KMS-11 (cell line): ENCODE results near the gene FRAS1.

Source experiments
- H2AFZ ChIP-seq: fragments of 200-600 bp; sonication (generic); 2 replicates; pipeline ENCODE4 v1.6.1; 2016; ENCODE audit warnings: antibody characterized with exemption, mixed run types, low read depth
- H3K27ac ChIP-seq: fragments of 200-600 bp; sonication (generic); 2 replicates; pipeline ENCODE4 v1.6.1; 2016; ENCODE audit warnings: mild to moderate bottlenecking, mixed run types
- H3K27me3 ChIP-seq: fragments of 200-600 bp; sonication (generic); 2 replicates; pipeline ENCODE4 v1.6.1; 2017; ENCODE audit warnings: mild to moderate bottlenecking, low read depth, mixed run types, moderate library complexity; ENCODE audit not compliant: insufficient read depth
- H3K36me3 ChIP-seq: fragments of 200-600 bp; sonication (generic); 2 replicates; pipeline ENCODE4 v1.6.1; 2017; ENCODE audit warnings: mild to moderate bottlenecking, mixed run types; ENCODE audit not compliant: insufficient read depth
- H3K4me1 ChIP-seq: fragments of 200-600 bp; sonication (generic); 2 replicates; pipeline ENCODE4 v1.6.1; 2016; ENCODE audit warnings: mild to moderate bottlenecking, low read depth, mixed run types; ENCODE audit not compliant: poor library complexity, severe bottlenecking
- H3K4me2 ChIP-seq: fragments of 200-600 bp; sonication (generic); 2 replicates; pipeline ENCODE4 v1.7.0; 2016; ENCODE audit warnings: mild to moderate bottlenecking, mixed run types
- H3K4me3 ChIP-seq: fragments of 200-600 bp; sonication (generic); IDR thresholded peaks from 2 replicates; pipeline ENCODE4 v1.6.1; 2017; ENCODE audit warnings: low read depth, low read length, mixed read lengths; ENCODE audit not compliant: insufficient read depth
- H3K79me2 ChIP-seq: fragments of 200-600 bp; sonication (generic); 2 replicates; pipeline ENCODE4 v1.6.1; 2016; ENCODE audit warnings: low read depth, mixed run types; ENCODE audit not compliant: insufficient read depth
- H3K9ac ChIP-seq: fragments of 200-600 bp; sonication (generic); 2 replicates; pipeline ENCODE4 v1.6.1; 2016; ENCODE audit warnings: mild to moderate bottlenecking, mixed run types
- H4K20me1 ChIP-seq: fragments of 200-600 bp; sonication (generic); 2 replicates; pipeline ENCODE4 v1.6.1; 2016; ENCODE audit warnings: mild to moderate bottlenecking, mixed run types; ENCODE audit not compliant: insufficient read depth
- CTCF ChIP-seq: fragments of 200-600 bp; sonication (generic); conservative IDR thresholded peaks from 2 replicates; pipeline ENCODE4 v1.6.1; 2017; ENCODE audit warnings: low read depth, mild to moderate bottlenecking, antibody characterized with exemption, low read length, moderate library complexity, mixed read lengths

The FRAS1 gene

GRCh38 chr4:78210694-78211410, 153.7 kb downstream of the FRAS1 start:
- no peaks in the 10 kb centered on the region for H3K27me3 ChIP-seq
- no peaks in the 10 kb centered on the region for H4K20me1 ChIP-seq
- H3K79me2 ChIP-seq = no peaks in the 10 kb centered on the region
- no peaks in the 10 kb centered on the region for H3K36me3 ChIP-seq
- no peaks in the 10 kb centered on the region for H3K4me1 ChIP-seq
- no peak overlapping the region for H3K4me2 ChIP-seq
- H3K4me3 ChIP-seq = no peak overlapping the region
- TF ChIP-seq CTCF = no peak
- no peak overlapping the region for H3K9ac ChIP-seq
- no peak overlapping the region for H3K27ac ChIP-seq
- no peak overlapping the region for H2AFZ ChIP-seq

- H3K79me2 ChIP-seq = no peaks in the 10 kb centered on the region
- H3K4me1 ChIP-seq = no peaks in the 10 kb centered on the region
- H3K27ac ChIP-seq = no peak overlapping the region
- no peaks in the 10 kb centered on the region for H4K20me1 ChIP-seq
- no peak overlapping the region for H3K4me3 ChIP-seq
- no peak overlapping the region for H2AFZ ChIP-seq
- H3K36me3 ChIP-seq = no peaks in the 10 kb centered on the region
- no peak overlapping the region for H3K9ac ChIP-seq
- no peak overlapping the region for H3K4me2 ChIP-seq
- no peaks in the 10 kb centered on the region for H3K27me3 ChIP-seq
- no peak for TF ChIP-seq CTCF
Measured at GRCh38 chr4:78213218-78213617, 156.1 kb downstream of the FRAS1 start.

GRCh38 chr4:78214078-78214477, 157.0 kb downstream of the FRAS1 start:
- no peaks in the 10 kb centered on the region for H3K79me2 ChIP-seq
- no peak for TF ChIP-seq CTCF

GRCh38 chr4:78217557-78217956, 160.4 kb downstream of the FRAS1 start:
- Histone ChIP-seq H3K79me2 (no peaks in the 10 kb centered on the region), H3K27me3 (no peaks in the 10 kb centered on the region), H4K20me1 (no peaks in the 10 kb centered on the region), H3K9ac (no peak overlapping the region), H2AFZ (no peak overlapping the region), H3K4me3 (no peak overlapping the region), H3K36me3 (no peaks in the 10 kb centered on the region), H3K4me2 (no peak overlapping the region), H3K4me1 (no peaks in the 10 kb centered on the region), H3K27ac (no peak overlapping the region)
- no peak for TF ChIP-seq CTCF

More at GRCh38 chr4:78214078-78214477, 157.0 kb downstream of the FRAS1 start:
- H3K4me1 ChIP-seq = no peaks in the 10 kb centered on the region
- H3K27me3 ChIP-seq = no peaks in the 10 kb centered on the region
- no peaks in the 10 kb centered on the region for H4K20me1 ChIP-seq
- H3K4me2 ChIP-seq = no peak overlapping the region
- no peak overlapping the region for H3K27ac ChIP-seq
- no peaks in the 10 kb centered on the region for H3K36me3 ChIP-seq
- H3K4me3 ChIP-seq = no peak overlapping the region
- no peak overlapping the region for H3K9ac ChIP-seq
- H2AFZ ChIP-seq = no peak overlapping the region
